ENCODE measurements around the gene HEPHL1. TPM values are rescaled to one million over a fixed set of nuclear protein-coding genes. Genes with fewer than 3 reads are reported as not detected.
"Not testable (repeated sequence)": the region's sequence is repeated elsewhere in the genome, so short reads cannot be mapped to it uniquely, and the experiment has no call there.

Gene HEPHL1
- total RNA-seq, 1 donor from 2014 or later, result not detected

DNA sequence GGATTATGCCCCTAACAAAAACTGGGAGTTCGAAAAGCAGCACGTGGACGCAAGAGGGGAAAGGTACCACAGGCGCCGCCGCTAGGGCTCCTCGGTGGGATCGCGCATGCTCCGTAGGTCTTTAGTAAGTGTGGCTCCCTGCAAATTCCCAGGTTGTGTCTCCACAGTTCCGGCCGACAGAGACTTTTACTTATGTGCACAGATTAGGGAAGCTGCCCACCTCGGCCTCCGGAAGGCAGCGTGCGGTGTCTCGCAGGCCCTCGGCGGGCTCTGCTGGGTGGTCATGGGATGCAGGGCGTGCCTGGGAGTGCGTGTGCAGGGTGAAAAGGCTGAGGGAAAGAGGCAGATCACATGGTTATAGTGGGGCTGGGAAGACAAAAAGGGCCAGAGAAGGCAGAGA, 67.8 kb downstream of the HEPHL1 start:
- no peak for DNase-seq (ENCODE audit: low read depth)

DNA sequence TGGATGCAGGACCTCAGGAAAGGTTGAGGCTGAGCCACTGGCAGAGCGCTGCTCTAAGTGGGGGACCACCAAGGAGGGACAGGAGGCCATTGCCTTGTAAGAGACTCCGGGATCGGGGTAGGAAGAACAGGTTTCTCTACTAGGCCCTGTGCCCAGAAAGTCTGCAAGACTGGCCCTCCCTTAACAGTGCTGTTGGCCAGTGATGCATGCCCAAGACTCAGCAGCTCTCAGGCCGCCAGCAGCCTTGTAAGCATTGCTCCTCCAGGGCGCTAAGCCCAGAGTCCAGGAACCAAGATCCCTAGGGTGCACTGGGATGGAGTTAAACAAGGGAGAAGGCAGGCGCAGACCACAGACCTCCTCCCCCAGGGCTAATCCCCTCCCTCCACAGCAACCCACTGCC, 68.2 kb downstream of the HEPHL1 start:
- no peak for DNase-seq (ENCODE audit: low read depth)

DNA sequence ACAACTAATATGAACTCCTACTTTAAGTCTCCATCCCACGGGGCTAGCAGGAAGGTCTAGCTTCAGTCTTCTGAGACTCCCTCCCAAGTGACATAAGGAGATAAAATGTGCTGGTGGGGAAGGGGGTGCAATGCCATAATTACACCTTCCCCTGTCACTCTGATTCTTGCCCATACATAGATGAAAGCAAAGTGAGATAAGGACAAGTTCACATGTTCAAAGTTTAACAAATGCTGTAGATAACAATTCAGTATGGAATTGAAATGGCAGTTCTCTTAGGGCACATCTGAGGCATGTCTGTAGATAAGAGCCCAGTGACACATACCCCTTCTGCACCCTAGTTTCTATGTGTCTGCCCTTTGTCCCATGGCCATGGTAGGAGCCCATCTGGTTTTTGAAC, 69.2 kb downstream of the HEPHL1 start:
- DNase-seq (ENCODE audit: low read depth), result no peak

DNA sequence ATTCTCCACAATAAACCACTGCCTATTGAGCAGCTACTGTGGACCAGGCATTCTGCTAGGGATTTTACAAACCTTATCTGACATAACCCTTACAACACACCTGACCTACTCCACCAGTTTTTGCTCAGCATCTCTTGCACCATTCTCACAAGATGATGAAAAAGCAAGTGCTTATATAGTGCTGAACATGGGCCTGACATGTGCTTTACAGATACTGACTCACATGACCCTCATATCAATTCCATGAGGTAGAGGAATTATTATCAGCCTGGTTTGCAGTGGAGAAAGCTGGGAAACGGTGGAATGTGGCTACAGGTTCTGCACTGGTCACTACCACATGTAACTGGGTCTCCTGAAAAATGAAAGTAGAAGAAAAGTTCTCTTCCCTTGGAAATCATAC, 69.9 kb downstream of the HEPHL1 start:
- DNase-seq (ENCODE audit: low read depth), result no peak

DNA sequence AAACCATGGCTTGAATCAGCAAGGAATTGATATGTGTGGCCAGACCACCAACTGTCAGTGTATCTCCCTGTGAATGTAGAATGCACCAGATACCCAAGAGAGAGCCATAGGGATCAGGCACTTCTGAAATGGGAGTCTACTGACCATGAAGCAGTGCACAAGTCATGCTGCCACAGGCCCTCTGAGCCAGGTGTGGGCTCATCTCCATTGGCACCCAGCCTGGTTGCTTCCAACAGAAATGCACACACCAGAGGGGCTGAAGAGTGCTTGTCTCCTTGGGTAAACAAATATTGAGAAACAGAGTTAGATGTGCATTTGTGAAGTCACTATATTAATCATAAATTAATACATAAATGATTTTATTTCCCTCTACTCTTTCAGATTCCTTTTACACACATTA, 79.1 kb downstream of the HEPHL1 start:
- no peak for DNase-seq (ENCODE audit: low read depth)

DNA sequence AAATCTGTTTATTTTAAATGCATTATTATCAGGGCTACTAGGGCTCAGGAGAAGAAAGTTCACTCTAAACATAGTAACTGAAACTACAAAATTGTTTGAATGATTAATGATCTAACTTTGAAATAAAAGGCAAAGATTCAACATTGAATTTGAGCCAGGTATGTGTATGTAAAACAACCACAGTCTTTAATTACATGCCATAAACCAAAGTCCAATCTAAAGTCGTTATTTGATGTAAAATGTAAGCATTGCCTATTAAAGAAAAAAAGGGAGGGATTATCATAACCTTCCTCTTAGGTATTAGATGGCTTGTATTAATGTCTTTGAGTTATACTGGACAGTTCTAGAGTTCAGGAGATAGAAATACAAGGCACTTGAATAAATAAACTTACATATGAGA, 82.3 kb downstream of the HEPHL1 start:
- DNase-seq (ENCODE audit: low read depth), result no peak

DNA sequence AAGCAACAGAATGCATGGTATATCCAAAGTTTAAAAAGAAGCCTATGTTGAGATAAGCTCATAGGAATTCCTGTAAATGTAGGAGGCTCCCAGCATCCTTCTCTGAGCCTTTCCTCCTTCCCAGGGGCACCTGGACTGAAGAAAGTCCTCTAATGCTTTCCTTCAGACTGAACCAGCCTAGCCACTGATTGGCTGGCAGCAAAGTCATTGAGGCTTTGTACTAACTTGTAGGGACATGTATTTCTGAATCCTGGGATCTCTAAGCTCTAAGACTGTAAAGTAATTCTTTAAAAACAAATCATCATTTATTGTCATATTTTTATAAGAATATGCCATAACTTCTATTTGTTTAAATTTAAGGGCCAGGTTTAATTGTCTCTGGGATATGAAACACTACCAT, 83.6 kb downstream of the HEPHL1 start:
- no peak for DNase-seq (ENCODE audit: low read depth)

DNA sequence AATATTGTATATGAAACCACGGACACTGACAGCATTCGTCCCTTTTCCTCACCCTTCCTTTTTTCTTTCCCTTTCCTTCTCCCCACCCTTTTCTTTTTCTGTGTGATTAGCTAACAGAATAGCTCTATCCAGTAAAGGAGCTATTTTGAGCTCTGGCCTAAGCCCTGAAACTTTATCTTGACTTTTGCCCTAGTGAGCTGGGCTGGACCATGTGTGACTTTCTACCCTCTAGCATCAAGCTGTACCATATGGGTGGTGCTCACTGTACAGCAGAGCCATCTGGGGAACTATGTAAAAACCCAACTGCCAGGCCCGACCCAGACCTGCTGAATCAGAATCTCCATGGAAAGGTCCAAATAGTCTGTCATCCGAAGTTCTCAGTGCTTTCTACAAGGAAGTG, 85.6 kb downstream of the HEPHL1 start:
- DNase-seq (ENCODE audit: low read depth), result peak; percentile 28

DNA sequence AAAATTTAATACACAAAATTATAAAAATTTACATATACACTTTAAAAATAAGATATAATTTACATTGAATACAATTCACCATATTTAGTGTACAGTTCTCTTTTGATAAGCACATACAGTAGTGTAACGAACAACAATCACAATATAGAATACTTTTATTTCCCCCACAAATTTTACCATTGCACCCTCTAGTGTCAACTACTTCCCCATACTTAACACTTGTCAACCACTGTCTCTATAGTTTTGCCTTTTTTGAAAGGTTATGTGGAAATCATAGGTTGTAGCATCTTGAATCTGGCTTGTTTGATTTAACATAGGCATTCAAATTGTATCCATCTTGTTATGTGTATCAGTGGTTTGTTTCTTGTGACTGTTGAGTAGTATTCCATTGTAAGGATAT, 86.2 kb downstream of the HEPHL1 start:
- DNase-seq (ENCODE audit: low read depth), result no peak

DNA sequence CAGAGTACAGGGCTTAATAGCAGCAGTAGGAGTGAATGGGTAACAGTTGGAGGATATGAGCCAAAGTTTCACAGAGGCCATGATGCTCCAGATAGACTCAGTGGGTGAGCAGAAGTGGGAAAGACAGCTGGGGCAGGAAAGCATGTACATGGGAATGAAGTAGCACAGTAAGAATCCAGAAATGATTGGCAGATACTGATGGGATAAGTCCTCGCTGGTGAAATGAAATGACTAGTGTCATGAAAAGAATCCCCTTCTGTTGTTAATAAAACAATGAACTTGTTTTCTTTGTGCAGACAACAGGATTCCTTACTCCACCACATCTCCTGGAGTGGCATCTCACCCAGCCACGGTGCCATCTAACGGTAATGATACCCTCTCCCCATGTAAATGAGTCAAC, 90.1 kb downstream of the HEPHL1 start:
- peak; percentile 55 for DNase-seq (ENCODE audit: low read depth)

DNA sequence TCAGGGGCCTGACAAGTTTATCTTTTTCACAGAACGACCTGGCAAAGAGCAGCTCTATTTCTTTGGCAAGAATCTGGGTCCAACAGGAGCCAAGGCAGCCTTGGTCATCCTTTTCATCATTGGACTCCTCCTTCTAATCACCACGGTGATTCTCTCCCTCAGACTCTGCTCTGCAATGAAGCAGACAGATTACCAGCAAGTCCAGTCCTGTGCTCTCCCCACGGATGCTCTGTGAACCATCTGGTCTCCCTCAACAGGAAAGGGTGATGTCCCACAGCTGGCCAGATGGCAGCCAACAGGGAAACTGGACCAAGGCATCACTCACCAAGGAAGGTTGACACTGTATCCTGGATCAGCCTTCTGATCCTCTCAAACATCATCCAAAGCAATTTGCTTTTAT, 90.5 kb downstream of the HEPHL1 start:
- DNase-seq (ENCODE audit: low read depth), result no peak

DNA sequence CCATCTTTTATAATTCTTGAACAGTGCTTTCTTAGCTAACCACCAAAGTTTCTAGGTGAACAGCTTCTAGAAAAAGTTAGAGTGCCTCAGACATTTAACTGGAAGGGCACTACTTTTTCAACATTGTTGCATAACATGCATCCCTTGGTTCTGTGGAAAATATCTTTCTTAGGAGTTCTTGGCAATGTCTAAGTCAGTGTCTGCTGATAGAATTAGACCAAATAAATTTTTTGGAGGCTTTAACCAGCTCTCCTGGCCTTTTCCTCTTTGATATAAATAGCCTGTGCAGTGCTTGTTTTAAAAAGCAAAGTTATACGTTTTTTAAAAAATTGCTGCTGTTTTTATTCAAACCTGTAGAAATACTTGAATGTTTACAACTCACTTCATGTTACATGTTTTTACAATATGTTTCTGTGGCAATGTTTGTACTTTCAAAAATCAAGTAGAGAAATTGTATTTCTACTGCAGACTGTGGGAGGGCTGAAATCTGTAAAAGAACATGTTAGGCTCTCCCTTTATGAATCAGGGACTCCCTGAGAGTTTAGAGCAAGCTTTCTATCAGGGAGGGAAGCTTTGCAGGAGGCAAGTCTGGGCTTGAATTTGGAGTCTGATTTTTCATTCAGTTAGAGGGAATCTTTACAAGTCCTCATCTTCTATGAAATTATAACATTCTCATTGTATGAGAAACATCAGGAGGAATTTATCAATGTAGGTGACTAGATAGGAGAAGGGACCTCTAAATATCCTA, 91.2 kb downstream of the HEPHL1 start:
- no peak for DNase-seq (ENCODE audit: low read depth)

DNA sequence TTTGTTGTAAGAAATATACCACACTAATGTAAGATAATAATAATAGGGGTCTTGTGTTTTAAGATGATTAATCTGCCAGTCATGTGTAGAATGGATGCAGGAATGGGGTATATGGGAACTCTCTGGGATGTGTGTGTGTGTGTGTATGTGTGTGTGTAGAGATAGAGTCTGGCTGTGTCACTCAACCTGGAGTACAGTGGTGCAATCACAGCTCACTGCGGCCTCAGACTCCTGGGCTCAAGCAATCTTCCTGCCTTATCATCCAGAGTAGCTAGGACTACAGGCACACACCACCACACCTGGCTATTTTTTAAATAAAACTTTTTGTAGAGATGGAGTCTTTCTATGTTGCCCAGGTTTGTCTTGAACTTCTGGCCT, 96.0 kb downstream of the HEPHL1 start:
- DNase-seq (ENCODE audit: low read depth), result no peak

DNA sequence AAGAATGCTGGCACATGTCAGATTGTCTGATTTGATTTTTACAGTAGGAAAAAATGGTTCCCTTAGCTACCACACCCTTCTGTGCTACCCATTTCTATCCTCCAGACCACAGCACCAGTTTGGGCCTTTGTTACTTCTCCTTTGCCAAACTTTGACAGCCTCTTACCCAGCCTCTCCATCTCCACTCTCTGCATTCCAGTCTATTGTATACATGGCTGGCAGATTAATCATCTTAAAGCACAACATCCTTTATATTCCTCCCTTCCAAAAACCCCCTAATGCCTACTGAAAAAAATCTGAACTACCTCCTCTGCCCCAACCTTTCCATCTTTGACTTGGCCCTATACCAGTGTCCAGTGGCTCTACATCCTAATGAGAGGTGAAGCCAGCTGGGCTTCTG, 96.7 kb downstream of the HEPHL1 start:
- no peak for DNase-seq (ENCODE audit: low read depth)

DNA sequence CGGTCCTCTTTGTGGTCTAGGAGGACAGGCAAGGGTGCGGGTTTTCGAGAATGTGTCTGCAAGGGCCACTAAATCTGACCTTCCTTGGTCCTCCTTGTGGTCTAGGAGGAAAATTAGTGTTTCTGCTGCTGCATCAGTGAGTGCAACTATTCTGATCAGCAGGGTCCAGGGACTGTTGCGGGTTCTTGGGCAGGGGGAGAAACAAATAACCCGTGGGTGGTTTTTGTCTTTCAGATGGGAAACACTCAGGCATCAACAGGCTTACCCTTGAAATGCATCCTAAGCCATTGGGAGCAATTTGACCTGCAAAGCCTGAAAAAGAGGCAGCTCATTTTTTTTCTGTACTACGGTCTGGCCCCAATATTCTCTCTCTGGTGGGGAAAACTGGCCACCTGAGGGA, 98.5 kb downstream of the HEPHL1 start:
- not testable (repeated sequence) for DNase-seq (ENCODE audit: low read depth)

DNA sequence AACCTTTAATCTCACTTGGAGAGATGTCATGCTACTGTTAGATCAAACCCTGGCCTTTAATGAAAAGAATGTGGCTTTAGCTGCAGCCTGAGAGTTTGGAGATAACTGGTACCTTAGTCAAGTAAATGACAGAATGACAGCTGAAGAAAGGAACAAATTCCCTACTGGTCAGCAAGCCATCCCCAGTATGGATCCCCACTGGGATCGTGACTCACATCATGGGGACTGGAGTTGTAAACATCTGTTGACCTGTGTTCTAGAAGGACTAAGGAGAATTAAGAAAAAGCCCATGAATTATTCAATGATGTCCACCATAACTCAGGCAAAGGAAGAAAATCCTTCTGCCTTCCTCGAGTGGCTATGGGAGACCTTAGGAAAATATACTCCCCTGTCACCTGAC, 99.4 kb downstream of the HEPHL1 start:
- DNase-seq (ENCODE audit: low read depth), result not testable (repeated sequence)

DNA sequence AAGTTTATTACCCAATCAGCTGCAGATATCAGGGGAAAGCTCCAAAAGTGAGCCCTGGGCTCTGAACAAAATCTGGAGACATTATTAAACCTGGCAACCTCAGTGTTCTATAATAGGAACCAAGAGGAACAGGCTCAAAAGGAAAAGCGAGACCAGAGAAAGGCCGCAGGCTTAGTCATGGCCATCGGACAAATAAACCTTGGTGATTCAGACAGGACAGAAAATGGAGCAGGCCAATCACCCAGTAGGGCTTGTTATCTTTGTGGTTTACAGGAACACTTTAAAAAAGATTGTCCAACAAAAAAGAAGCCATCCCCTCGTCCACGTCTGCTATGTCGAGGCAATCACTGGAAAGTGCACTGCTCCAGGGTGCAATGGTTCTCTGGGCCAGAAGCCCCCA, 99.8 kb downstream of the HEPHL1 start:
- DNase-seq (ENCODE audit: low read depth), result no peak

DNA sequence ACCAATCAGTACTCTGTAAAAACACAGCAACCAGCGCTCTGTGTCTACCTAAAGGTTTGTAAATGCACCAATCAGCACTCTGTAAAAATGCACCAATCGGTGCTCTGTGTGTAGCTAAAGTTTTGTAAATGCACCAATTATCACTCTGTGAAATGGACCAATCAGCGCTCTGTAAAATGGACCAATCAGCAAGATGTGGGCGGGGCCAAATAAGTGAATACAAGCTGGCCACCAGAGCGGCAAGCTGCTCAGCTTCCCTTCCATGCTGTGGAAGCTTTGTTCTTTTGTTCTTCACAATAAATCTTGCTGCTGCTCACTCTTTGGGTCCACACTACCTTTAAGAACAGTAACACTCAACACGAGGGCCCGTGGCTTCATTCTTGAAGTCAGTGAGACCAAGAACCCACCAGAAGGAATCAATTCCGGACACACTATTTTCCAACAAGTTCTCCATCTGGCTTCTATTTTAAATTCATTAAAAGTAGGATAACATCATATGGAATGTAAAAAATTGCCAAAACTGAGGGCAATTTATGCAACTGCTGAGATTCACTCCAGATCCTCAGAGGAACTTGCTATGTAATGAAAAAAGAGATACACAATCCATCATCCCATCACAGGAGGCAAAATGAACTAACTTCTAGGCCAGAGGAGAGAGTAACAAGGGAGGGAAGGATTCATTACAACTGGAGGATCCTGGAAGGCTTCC, 104.4 kb downstream of the HEPHL1 start:
- DNase-seq (ENCODE audit: low read depth), result no peak

DNA sequence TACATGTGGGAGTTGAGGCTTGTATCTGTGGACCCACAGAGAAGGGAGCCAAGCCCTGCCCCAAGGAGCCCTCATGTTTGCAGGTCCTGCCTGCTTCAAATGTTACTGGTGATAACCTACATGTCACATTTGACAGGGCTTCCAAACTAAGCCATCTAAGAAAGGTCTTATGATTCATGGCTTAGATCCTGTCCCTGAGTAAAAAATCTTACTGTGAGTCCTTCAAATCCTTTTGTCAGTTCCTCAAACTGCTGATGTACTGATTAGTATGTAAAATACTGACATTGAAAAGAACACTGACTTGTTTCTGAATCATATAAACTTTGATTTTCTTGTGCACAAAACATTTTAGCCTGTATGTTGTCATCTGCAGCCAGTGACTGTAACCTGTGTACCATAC, 106.5 kb downstream of the HEPHL1 start:
- DNase-seq (ENCODE audit: low read depth), result no peak

DNA sequence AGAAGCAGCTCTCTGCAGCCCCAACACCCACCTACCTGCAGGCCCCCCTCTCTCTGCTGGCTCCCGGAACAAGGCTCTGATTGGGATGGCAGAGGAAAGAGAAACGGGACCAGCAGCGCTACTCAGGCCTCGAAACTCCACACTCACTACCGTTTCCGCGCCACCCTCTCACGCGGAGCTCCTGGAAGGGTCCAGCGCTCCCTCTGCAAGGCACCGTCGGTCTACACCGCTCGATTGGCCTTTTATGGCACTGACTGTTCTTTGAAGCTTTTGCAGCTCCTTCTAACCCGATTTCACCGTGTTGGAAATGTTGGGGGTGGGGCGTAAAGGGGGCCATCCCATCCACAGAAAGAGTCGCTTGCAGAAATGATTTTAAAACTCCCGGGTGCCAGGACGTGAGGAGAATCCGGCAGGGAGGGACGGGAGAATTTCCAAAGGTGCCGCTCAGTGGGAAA, 107.2 kb downstream of the HEPHL1 start:
- no peak for DNase-seq (ENCODE audit: low read depth)

DNA sequence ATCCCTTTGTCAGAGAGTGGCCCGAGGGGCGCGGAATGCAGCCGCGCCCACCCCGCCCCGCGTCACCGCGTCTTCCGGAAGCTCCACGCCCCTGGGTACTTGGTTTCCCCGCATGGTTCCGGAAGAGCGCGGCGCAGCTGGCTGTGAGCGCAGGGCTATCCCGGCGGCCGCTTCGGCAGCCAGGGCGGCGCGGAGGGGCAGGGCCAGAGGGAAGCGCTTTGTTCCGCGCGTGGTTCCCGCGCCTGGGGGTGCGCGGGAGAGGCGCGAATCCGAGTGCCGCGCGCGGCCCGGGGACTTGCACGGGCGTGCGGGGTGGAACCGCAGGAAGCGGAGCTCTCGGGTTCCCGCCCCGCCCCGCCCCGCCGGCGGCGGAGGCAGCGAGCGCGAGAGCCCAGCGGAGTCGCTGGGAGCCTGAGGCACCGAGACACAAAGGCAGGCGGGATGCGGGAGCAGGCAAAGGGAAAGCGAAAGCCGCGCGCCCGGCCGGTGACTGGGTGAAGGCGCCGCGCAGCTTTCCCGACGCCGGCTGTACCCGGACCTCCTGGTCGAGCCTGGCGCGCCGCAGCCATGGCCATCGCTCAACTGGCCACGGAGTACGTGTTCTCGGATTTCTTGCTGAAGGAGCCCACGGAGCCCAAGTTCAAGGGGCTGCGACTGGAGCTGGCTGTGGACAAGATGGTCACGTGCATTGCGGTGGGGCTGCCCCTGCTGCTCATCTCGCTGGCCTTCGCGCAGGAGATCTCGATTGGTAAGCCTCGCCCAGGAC, 107.8 kb downstream of the HEPHL1 start, which contains the start of gene PANX1:
TSS of gene PANX1 (plus strand) at position 96 of the 766 bp plus-strand sequence. CDS start at position 568, 472 bp downstream.
- peak; percentile 91 for DNase-seq (ENCODE audit: low read depth)
